Measurements from ENCODE around the gene GAREM2.
A peak's percentile ranks its signal among the peaks of the same experiment; 100 is the strongest.

Gene GAREM2

DNA sequence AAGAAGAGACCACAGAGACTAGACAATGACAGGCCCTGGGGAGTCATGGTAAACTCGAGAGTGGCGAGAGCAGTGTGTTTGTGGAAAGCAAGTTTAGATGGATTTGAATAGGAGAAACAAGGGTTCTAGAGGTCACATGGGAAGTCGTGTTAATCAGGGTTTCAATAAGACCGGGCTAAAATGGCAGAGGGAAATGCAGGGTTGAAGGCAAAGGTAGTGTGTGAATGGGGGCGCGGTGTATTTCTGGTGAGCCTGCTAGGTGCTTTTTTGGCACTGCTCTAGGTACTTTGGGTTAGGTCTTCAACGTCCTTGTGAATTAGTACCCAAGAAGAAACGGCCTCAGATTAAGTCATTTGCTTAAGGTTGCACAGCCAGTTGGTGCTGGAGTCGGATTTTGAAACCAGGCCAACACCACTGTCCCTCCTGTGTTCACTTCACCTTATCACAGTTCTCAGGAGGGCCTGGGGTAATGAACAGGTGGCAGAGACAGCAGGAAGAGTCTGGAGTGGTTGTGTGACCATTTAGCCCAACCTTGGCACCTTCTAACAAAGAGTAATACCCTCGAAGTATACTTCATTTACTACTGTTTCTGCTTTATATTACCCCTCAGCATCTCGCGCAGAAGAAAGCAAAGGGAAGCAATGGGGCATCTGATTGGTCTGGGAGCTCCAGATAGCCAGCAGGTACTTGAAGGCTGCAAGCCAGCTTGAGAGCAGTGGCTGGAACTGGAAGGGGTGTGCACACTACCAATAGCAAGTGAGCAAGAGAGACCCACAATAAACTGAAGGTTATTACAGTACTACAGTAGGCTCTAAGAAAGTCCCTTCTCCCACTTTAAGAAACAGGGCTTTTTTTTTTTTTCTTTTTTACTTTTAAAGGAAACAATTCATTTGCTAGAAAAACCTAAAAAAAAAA lies 33.4 kb upstream of the GAREM2 start:
- Histone ChIP-seq H3K27me3 (ENCODE audit: insufficient read depth, poor library complexity, severe bottlenecking) (no peaks in the 10 kb centered on the region), H3K27ac (replicated peaks) (no peak overlapping the region), H3K4me3 (replicated peaks; ENCODE audit: insufficient read depth, low read length) (no peak overlapping the region)
- no peak for DNase-seq (ENCODE audit: low read depth in 1 of 2, low spot score in 1 of 2)
- TF ChIP-seq SPI1 (IDR thresholded peaks at IDR 0.05; ENCODE audit: borderline replicate concordance, low read depth) (no peak), GABPA (IDR thresholded peaks at IDR 0.05; ENCODE audit: low read depth) (no peak), POLR2AphosphoS5 (IDR thresholded peaks at IDR 0.05; ENCODE audit: low read depth) (peak; percentile 19; the same call in 1 of the 2 replicates)
- TF ChIP-seq, protein P1, sequence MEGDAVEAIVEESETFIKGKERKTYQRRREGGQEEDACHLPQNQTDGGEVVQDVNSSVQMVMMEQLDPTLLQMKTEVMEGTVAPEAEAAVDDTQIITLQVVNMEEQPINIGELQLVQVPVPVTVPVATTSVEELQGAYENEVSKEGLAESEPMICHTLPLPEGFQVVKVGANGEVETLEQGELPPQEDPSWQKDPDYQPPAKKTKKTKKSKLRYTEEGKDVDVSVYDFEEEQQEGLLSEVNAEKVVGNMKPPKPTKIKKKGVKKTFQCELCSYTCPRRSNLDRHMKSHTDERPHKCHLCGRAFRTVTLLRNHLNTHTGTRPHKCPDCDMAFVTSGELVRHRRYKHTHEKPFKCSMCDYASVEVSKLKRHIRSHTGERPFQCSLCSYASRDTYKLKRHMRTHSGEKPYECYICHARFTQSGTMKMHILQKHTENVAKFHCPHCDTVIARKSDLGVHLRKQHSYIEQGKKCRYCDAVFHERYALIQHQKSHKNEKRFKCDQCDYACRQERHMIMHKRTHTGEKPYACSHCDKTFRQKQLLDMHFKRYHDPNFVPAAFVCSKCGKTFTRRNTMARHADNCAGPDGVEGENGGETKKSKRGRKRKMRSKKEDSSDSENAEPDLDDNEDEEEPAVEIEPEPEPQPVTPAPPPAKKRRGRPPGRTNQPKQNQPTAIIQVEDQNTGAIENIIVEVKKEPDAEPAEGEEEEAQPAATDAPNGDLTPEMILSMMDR (IDR thresholded peaks at IDR 0.05; ENCODE audit: insufficient read depth, low read length) = no peak
- TF ChIP-seq, protein P2, sequence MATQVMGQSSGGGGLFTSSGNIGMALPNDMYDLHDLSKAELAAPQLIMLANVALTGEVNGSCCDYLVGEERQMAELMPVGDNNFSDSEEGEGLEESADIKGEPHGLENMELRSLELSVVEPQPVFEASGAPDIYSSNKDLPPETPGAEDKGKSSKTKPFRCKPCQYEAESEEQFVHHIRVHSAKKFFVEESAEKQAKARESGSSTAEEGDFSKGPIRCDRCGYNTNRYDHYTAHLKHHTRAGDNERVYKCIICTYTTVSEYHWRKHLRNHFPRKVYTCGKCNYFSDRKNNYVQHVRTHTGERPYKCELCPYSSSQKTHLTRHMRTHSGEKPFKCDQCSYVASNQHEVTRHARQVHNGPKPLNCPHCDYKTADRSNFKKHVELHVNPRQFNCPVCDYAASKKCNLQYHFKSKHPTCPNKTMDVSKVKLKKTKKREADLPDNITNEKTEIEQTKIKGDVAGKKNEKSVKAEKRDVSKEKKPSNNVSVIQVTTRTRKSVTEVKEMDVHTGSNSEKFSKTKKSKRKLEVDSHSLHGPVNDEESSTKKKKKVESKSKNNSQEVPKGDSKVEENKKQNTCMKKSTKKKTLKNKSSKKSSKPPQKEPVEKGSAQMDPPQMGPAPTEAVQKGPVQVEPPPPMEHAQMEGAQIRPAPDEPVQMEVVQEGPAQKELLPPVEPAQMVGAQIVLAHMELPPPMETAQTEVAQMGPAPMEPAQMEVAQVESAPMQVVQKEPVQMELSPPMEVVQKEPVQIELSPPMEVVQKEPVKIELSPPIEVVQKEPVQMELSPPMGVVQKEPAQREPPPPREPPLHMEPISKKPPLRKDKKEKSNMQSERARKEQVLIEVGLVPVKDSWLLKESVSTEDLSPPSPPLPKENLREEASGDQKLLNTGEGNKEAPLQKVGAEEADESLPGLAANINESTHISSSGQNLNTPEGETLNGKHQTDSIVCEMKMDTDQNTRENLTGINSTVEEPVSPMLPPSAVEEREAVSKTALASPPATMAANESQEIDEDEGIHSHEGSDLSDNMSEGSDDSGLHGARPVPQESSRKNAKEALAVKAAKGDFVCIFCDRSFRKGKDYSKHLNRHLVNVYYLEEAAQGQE (IDR thresholded peaks at IDR 0.05; ENCODE audit: insufficient replicate concordance, low read depth) = no peak

DNA sequence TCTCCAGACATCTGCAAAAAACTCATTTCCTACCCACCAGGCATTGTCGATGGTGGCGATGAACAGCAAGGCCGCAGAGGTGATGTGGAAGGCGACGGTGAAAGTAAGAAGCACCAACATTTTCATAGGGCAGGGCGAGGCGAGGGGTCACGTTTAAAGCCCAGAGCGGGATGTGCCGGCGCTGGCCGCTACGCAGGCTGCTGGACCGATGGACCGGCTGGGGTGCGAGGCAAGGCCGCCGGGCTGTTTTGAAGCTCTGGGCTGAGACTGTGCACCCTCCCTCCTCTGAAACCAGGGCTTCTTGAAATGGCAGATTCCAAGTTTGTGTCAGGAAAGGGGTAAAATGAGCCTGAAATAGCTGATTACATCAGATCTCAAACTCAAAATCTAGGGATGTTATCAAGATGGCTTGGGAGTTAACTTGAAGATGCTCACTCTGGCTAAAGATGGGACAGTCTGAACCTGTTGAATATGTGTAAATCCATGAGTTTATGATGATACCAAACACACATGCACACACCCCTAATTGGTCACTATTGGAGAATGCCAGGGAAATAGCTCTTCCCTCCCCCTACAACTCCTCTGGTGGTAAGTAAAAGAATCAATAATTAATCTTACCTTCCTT lies 31.6 kb upstream of the GAREM2 start:
- no peaks in the 10 kb centered on the region for H3K27me3 ChIP-seq (ENCODE audit: insufficient read depth, poor library complexity, severe bottlenecking)
- no peak for DNase-seq (ENCODE audit: low read depth in 1 of 2, low spot score in 1 of 2)
- H3K27ac ChIP-seq (replicated peaks) = no peak overlapping the region
- H3K4me3 ChIP-seq (replicated peaks; ENCODE audit: insufficient read depth, low read length) = no peak overlapping the region
- no peak for TF ChIP-seq GABPA (IDR thresholded peaks at IDR 0.05; ENCODE audit: low read depth)
- TF ChIP-seq SPI1 (IDR thresholded peaks at IDR 0.05; ENCODE audit: borderline replicate concordance, low read depth) = no peak
- TF ChIP-seq, protein P2 (IDR thresholded peaks at IDR 0.05; ENCODE audit: insufficient replicate concordance, low read depth) = no peak
- TF ChIP-seq POLR2AphosphoS5 (IDR thresholded peaks at IDR 0.05; ENCODE audit: low read depth) = no peak
- TF ChIP-seq, protein P1 (IDR thresholded peaks at IDR 0.05; ENCODE audit: insufficient read depth, low read length) = no peak

DNA sequence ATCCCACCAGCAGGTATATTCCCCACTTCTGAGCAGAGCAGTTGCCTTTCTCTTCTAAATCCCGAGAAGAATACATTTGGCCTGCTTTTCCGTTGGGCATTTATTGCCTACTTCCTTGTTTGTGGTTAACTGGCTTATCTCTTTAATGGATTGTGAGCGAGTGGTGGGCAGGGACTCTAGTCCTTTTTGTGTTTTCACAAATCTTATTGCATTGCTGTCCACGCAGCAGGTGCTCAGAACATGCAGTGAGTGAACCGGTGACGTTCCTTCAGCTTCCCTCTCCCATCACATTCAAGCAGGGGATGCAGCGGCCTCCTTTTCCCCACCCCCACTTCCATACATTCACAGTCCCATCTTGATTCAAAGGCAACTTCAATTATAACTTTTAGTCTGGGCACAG lies 28.9 kb upstream of the GAREM2 start:
- no peaks in the 10 kb centered on the region for H3K27me3 ChIP-seq (ENCODE audit: insufficient read depth, poor library complexity, severe bottlenecking)
- peak in 1 of 2 experiments; percentile 46 for DNase-seq (ENCODE audit: low read depth in 1 of 2, low spot score in 1 of 2)
- H3K27ac ChIP-seq (replicated peaks) = peak overlapping the region; percentile 22
- TF ChIP-seq, protein P2 (IDR thresholded peaks at IDR 0.05; ENCODE audit: insufficient replicate concordance, low read depth) = peak; percentile 73
- 0 out of 2 replicates have a peak, but pooled peaks have one; percentile 18 for TF ChIP-seq POLR2AphosphoS5 (IDR thresholded peaks at IDR 0.05; ENCODE audit: low read depth)
- peak; percentile 15; the same call in 1 of the 2 replicates for TF ChIP-seq SPI1 (IDR thresholded peaks at IDR 0.05; ENCODE audit: borderline replicate concordance, low read depth)
- TF ChIP-seq, protein P1 (IDR thresholded peaks at IDR 0.05; ENCODE audit: insufficient read depth, low read length) = no peak
- H3K4me3 ChIP-seq (replicated peaks; ENCODE audit: insufficient read depth, low read length) = no peak overlapping the region
